ENCODE measurements around the gene TSPAN2.
"Not testable (repeated sequence)": the region's sequence is repeated elsewhere in the genome, so short reads cannot be mapped to it uniquely, and the experiment has no call there.

TSPAN2 gene

GRCh38 chr1:115046751-115047150, 42.6 kb downstream of the TSPAN2 start:
- Mint-ChIP-seq H3K4me3 (no peak overlapping the region), H3K9me3 (peaks cover 8 to 9% of the 10 kb centered on the region in 2 donors), H3K27me3 (no peaks in the 10 kb centered on the region), H3K4me1 (peaks cover 6% of the 10 kb centered on the region), H3K27ac (no peak overlapping the region)
- ATAC-seq (no peak), DNase-seq (no peak)

DNA sequence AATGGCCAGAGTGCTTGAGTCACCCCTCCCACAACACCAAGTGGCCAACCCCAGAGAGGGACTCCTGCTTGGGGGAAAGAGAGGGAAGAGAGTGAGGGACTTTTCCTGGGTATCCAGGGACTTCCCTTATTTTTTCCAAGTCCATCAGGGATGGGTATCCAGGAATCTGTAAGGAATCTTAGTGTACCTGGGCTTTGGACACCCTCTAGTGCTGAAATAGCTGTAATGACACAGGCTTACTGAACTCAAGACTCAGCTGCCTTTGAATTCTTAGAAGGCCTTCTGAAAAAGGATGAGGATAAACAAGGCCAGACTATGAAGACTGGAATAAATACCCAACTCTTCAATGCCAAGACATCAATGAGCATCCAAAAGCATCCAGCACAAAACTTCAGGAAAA, 47.6 kb downstream of the TSPAN2 start:
- DNase-seq: no peak
- Mint-ChIP-seq H3K9me3 (peaks cover 8 to 9% of the 10 kb centered on the region in 2 donors), H3K4me3 (no peak overlapping the region), H3K27me3 (no peaks in the 10 kb centered on the region), H3K4me1 (no peaks in the 10 kb centered on the region), H3K27ac (no peak overlapping the region)
- no peak for ATAC-seq

- H3K4me1 Mint-ChIP-seq: no peaks in the 10 kb centered on the region
- H3K27ac Mint-ChIP-seq: no peak overlapping the region
- H3K27me3 Mint-ChIP-seq: no peaks in the 10 kb centered on the region
- DNase-seq (no peak), ATAC-seq (no peak)
- H3K9me3 Mint-ChIP-seq: peaks cover 8 to 9% of the 10 kb centered on the region in 2 donors
- H3K4me3 Mint-ChIP-seq: no peak overlapping the region
Observed at GRCh38 chr1:115040501-115040900, 48.8 kb downstream of the TSPAN2 start.

- no peaks in the 10 kb centered on the region for H3K4me1 Mint-ChIP-seq
- no peak overlapping the region for H3K27ac Mint-ChIP-seq
- ATAC-seq (no peak), DNase-seq (no peak)
- no peaks in the 10 kb centered on the region for H3K27me3 Mint-ChIP-seq
- peaks cover under 1 to 2% of the 10 kb centered on the region in 2 donors for H3K9me3 Mint-ChIP-seq
- no peak overlapping the region for H3K4me3 Mint-ChIP-seq
Observed at GRCh38 chr1:115036814-115037507, 52.3 kb downstream of the TSPAN2 start.

GRCh38 chr1:115035652-115036051, 53.7 kb downstream of the TSPAN2 start:
- Mint-ChIP-seq H3K27ac (no peak overlapping the region), H3K9me3 (no peaks in the 10 kb centered on the region), H3K27me3 (no peaks in the 10 kb centered on the region), H3K4me3 (no peak overlapping the region), H3K4me1 (no peaks in the 10 kb centered on the region)
- no peak for DNase-seq
- no peak for ATAC-seq

- Mint-ChIP-seq H3K27ac (no peak overlapping the region), H3K4me3 (no peak overlapping the region), H3K27me3 (no peaks in the 10 kb centered on the region), H3K9me3 (no peaks in the 10 kb centered on the region), H3K4me1 (no peaks in the 10 kb centered on the region)
- DNase-seq (no peak), ATAC-seq (no peak)
Observed at GRCh38 chr1:115031595-115031994, 57.7 kb downstream of the TSPAN2 start.

- H3K27ac Mint-ChIP-seq: no peak within 1 kb of the TSS
- H3K27me3 Mint-ChIP-seq: no peaks in the 10 kb centered on the region
- no peak within 1 kb of the TSS for H3K4me3 Mint-ChIP-seq
- no peaks in the 10 kb centered on the region for H3K9me3 Mint-ChIP-seq
- ATAC-seq (no peak), DNase-seq (no peak)
- H3K4me1 Mint-ChIP-seq: no peaks in the 10 kb centered on the region
Observed at GRCh38 chr1:115029526-115029925, 59.8 kb downstream of the TSPAN2 start, which contains the start of gene TSHB. TSS of gene TSHB (plus strand) at chr1:115029826. CDS start at chr1:115033363, 3,537 bp downstream.

DNA sequence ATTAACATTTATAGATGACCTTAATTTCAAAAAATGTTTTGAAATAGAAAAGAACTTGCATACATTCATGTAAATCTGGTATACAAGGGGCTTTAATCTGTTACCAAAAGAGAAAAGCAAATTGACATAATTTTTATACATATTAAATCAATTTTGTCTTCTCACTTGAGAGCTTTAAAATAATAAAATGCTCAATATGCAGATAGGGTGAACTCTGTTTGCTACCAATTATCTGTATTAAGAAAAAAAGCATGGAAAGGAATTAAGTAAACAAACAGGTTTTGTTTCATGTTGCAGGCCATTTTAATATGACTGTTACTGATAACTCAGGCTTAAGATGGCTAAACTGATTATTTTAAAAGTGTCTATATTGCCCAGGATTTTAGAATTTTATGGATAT, 65.7 kb downstream of the TSPAN2 start:
- no peak overlapping the region for H3K4me3 Mint-ChIP-seq
- H3K27ac Mint-ChIP-seq: no peak overlapping the region
- no peaks in the 10 kb centered on the region for H3K4me1 Mint-ChIP-seq
- no peak for DNase-seq
- peaks cover 13% of the 10 kb centered on the region for H3K27me3 Mint-ChIP-seq
- no peak for ATAC-seq
- peaks cover 0 to 11% of the 10 kb centered on the region in 2 donors for H3K9me3 Mint-ChIP-seq

GRCh38 chr1:115021145-115021544, 68.2 kb downstream of the TSPAN2 start:
- DNase-seq: no peak
- no peaks in the 10 kb centered on the region for H3K4me1 Mint-ChIP-seq
- peaks cover 13% of the 10 kb centered on the region for H3K27me3 Mint-ChIP-seq

DNA sequence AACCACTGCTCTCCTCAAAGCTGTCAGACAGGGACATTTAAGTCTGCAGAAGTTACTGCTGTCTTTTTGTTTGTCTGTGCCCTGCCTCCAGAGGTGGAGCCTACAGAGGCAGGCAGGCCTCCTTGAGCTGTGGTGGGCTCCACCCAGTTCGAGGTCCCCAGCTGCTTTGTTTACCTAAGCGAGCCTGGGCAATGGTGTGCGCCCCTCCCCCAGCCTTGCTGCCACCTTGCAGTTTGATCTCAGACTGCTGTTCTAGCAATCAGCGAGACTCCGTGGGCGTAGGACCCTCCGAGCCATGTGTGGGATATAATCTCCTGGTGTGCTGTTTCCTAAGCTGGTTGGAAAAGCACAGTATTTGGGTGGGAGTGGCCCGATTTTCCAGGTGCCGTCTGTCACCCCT, 69.8 kb downstream of the TSPAN2 start:
- H3K9me3 Mint-ChIP-seq: peaks cover 0 to 15% of the 10 kb centered on the region in 2 donors
- not testable (repeated sequence) for DNase-seq, H3K4me1 Mint-ChIP-seq, H3K4me3 Mint-ChIP-seq, H3K27ac Mint-ChIP-seq, ATAC-seq
- peaks cover 13% of the 10 kb centered on the region for H3K27me3 Mint-ChIP-seq

More at GRCh38 chr1:115021145-115021544, 68.2 kb downstream of the TSPAN2 start:
- no peak overlapping the region for H3K4me3 Mint-ChIP-seq
- no peak for ATAC-seq
- no peak overlapping the region for H3K27ac Mint-ChIP-seq
- H3K9me3 Mint-ChIP-seq: peaks cover 0 to 15% of the 10 kb centered on the region in 2 donors

DNA sequence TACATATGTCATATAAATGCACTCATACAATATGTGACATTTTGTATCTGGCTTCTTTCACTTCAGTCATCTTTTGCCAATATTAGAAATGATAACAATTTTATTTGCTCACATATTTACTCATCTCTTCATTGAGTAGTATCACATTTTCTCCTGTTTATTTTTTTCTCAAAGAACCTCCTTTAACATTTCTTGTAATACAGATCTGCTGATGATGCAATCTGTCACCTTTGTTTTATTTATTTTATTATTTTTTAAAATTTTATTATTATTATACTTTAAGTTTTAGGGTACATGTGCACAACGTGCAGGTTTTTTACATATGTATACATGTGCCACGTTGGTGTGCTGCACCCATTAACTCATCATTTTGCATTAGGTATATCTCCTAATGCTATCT, 75.5 kb downstream of the TSPAN2 start:
- DNase-seq: no peak
- Mint-ChIP-seq H3K4me3 (no peak overlapping the region), H3K9me3 (peaks cover 0 to 6% of the 10 kb centered on the region in 2 donors), H3K27ac (no peak overlapping the region), H3K27me3 (no peaks in the 10 kb centered on the region), H3K4me1 (no peaks in the 10 kb centered on the region)
- ATAC-seq: no peak

DNA sequence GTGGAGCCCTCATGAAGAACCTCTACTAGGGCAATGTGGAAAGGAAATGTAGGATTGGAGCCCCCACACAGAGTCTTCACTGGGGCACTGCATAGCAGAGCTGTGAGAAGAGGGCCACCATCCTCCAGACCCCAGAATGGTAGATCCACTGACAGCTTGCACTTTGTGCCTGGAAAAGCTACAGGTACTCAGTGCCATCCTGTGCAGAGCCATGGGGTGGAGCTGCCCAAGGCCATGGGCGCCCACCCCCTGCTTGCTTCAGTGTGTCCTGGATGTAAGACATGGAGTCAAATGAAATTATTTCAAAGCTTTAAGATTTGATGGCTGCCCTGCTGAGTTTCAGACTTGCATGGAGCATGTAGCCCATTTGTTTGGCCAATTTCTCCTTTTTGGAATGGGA, 76.9 kb downstream of the TSPAN2 start:
- H3K27me3 Mint-ChIP-seq: no peaks in the 10 kb centered on the region
- no peak overlapping the region for H3K27ac Mint-ChIP-seq
- H3K4me3 Mint-ChIP-seq: no peak overlapping the region
- no peak for ATAC-seq
- no peaks in the 10 kb centered on the region for H3K9me3 Mint-ChIP-seq
- H3K4me1 Mint-ChIP-seq: no peaks in the 10 kb centered on the region
- no peak for DNase-seq

DNA sequence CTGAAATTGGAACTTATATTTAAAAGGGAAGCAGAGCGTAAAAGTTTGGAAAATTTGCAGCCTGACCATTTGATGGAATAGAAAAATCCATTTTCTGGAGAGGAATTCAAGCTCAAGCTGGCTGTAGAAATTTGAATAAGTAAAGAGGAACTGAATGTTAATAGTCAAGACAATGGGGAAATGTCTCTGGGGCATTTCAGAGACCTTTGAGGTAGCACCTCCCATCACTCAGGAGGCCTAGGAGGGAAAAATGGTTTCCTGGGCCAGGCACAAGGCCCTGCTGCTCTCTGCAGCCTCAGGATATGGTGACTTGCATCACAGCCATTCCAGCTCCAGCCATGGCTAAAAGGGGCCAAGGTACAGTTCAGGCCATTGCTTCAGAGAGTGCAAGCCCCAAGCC, 77.3 kb downstream of the TSPAN2 start:
- Mint-ChIP-seq H3K4me3 (no peak overlapping the region), H3K27ac (no peak overlapping the region), H3K4me1 (no peaks in the 10 kb centered on the region), H3K27me3 (no peaks in the 10 kb centered on the region), H3K9me3 (no peaks in the 10 kb centered on the region)
- no peak for DNase-seq
- ATAC-seq: no peak

GRCh38 chr1:115006191-115006590, 83.1 kb downstream of the TSPAN2 start:
- Mint-ChIP-seq H3K4me3 (no peak overlapping the region), H3K9me3 (peaks cover 0 to 5% of the 10 kb centered on the region in 2 donors), H3K4me1 (no peaks in the 10 kb centered on the region), H3K27me3 (peaks cover 7% of the 10 kb centered on the region), H3K27ac (no peak overlapping the region)
- ATAC-seq (no peak), DNase-seq (no peak)

All from stimulated activated naive CD8-positive, alpha-beta T cell treated with anti-CD3 and anti-CD28 coated beads, Interleukin-15, amount 100 ng/mL, for 72 hours (primary cell).